SK-N-SH treated with all-trans-retinoic acid at 6 μM for 48 hours (cell line): ENCODE data around the gene APBB1IP.

Experiments used
- ATAC-seq: fragments of 200-7000 bp; cut with Tn5 transposase; 3 replicates; pipeline ENCODE4 v1.9.1; 2020; ENCODE audit warnings: mild to moderate bottlenecking, moderate library complexity
- ARNTL ChIP-seq: fragments of 450-650 bp; formaldehyde crosslinking; IDR thresholded peaks from 2 replicates; pipeline ENCODE4 v1.5.0; 2020; ENCODE audit warnings: low read depth, mild to moderate bottlenecking, moderate library complexity, borderline replicate concordance
- BACH2 ChIP-seq: fragments of 250-450 bp; sonication (Bioruptor Pico); IDR thresholded peaks from 2 replicates; pipeline ENCODE4 v1.9.0; 2021; ENCODE audit warnings: mild to moderate bottlenecking, borderline replicate concordance
- CREB5 ChIP-seq: fragments of 250-450 bp; sonication (Bioruptor Pico); IDR thresholded peaks from 2 replicates; pipeline ENCODE4 v1.5.1; 2020; ENCODE audit warnings: low read depth, mild to moderate bottlenecking, moderate library complexity
- CSDC2 ChIP-seq: fragments of 250-450 bp; sonication (Bioruptor Pico); IDR thresholded peaks from 2 replicates; pipeline ENCODE4 v1.5.0; 2020; ENCODE audit warnings: mild to moderate bottlenecking, moderate library complexity
- CSRNP3 ChIP-seq: fragments of 250-450 bp; sonication (Bioruptor Pico); IDR thresholded peaks from 2 replicates; pipeline ENCODE4 v1.5.1; 2021; ENCODE audit warnings: mild to moderate bottlenecking, moderate library complexity
- ESRRG ChIP-seq: fragments of 250-450 bp; sonication (Bioruptor Pico); IDR thresholded peaks from 2 replicates; pipeline ENCODE4 v1.6.1; 2021; ENCODE audit warnings: mild to moderate bottlenecking
- GLIS3 ChIP-seq: fragments of 250-450 bp; sonication (Bioruptor Pico); IDR thresholded peaks from 2 replicates; pipeline ENCODE4 v1.5.0; 2020; ENCODE audit warnings: mild to moderate bottlenecking, moderate library complexity
- ISL1 ChIP-seq: fragments of 250-450 bp; sonication (Bioruptor Pico); IDR thresholded peaks from 2 replicates; pipeline ENCODE4 v2.1.2; 2022; ENCODE audit warnings: mild to moderate bottlenecking, moderate library complexity
- OSR1 ChIP-seq: fragments of 250-450 bp; sonication (Bioruptor Pico); IDR thresholded peaks from 2 replicates; pipeline ENCODE4 v1.8.0; 2022; ENCODE audit warnings: moderate library complexity, mild to moderate bottlenecking, inconsistent platforms
- PATZ1 ChIP-seq: fragments of 250-450 bp; sonication (Bioruptor Pico); IDR thresholded peaks from 2 replicates; pipeline ENCODE4 v1.8.0; 2020; ENCODE audit warnings: mild to moderate bottlenecking, moderate library complexity, borderline replicate concordance
- POU6F1 ChIP-seq: fragments of 250-450 bp; sonication (Bioruptor Pico); IDR thresholded peaks from 2 replicates; pipeline ENCODE4 v1.8.0; 2021; ENCODE audit warnings: low read depth, mild to moderate bottlenecking, moderate library complexity, borderline replicate concordance
- RARB ChIP-seq: fragments of 250-450 bp; sonication (Bioruptor Pico); IDR thresholded peaks from 2 replicates; pipeline ENCODE4 v1.8.0; 2021; ENCODE audit warnings: mild to moderate bottlenecking, moderate library complexity
- SNAI2 ChIP-seq: fragments of 250-450 bp; sonication (Bioruptor Pico); IDR thresholded peaks from 2 replicates; pipeline ENCODE4 v1.5.0; 2020; ENCODE audit warnings: mild to moderate bottlenecking, moderate library complexity
- TCF4 ChIP-seq: fragments of 250-450 bp; sonication (Bioruptor Pico); IDR thresholded peaks from 2 replicates; pipeline ENCODE4 v1.8.0; 2021; ENCODE audit warnings: mild to moderate bottlenecking, moderate library complexity, borderline replicate concordance
- TOX ChIP-seq: fragments of 250-450 bp; sonication (Bioruptor Pico); IDR thresholded peaks from 2 replicates; pipeline ENCODE4 v1.8.0; 2021; ENCODE audit warnings: mild to moderate bottlenecking, moderate library complexity, borderline replicate concordance
- TSHZ2 ChIP-seq: fragments of 250-450 bp; sonication (Bioruptor Pico); IDR thresholded peaks from 2 replicates; pipeline ENCODE4 v1.5.0; 2020; ENCODE audit warnings: mild to moderate bottlenecking, moderate library complexity
- ZC3H10 ChIP-seq: fragments of 250-450 bp; sonication (Bioruptor Pico); IDR thresholded peaks from 2 replicates; pipeline ENCODE4 v1.5.1; 2021; ENCODE audit warnings: mild to moderate bottlenecking, moderate library complexity
- ZFP30 ChIP-seq: fragments of 450-650 bp; formaldehyde crosslinking; IDR thresholded peaks from 2 replicates; pipeline ENCODE4 v1.5.0; 2022; ENCODE audit warnings: mild to moderate bottlenecking, moderate library complexity
- ZNF565 ChIP-seq: fragments of 450-650 bp; formaldehyde crosslinking; conservative IDR thresholded peaks from 2 replicates; pipeline ENCODE4 v1.5.0; 2020; ENCODE audit warnings: low read depth, mild to moderate bottlenecking, moderate library complexity
- ZNF70 ChIP-seq: fragments of 450-650 bp; formaldehyde crosslinking; IDR thresholded peaks from 2 replicates; pipeline ENCODE4 v1.5.0; 2020; ENCODE audit warnings: mild to moderate bottlenecking, moderate library complexity
- ZNF8 ChIP-seq: fragments of 450-650 bp; formaldehyde crosslinking; IDR thresholded peaks from 2 replicates; pipeline ENCODE4 v1.5.0; 2020; ENCODE audit warnings: mild to moderate bottlenecking, moderate library complexity

APBB1IP gene

GRCh38 chr10:26520575-26520974, 82.4 kb downstream of the APBB1IP start:
- ATAC-seq: no peak
- TF ChIP-seq ZNF8 (CRISPR knock-in tag): no peak
- TF ChIP-seq ISL1 (CRISPR knock-in tag): no peak
- no peak for TF ChIP-seq ARNTL (CRISPR knock-in tag)
- TF ChIP-seq RARB (CRISPR knock-in tag): no peak
- no peak for TF ChIP-seq ZC3H10
- TF ChIP-seq TCF4 (CRISPR knock-in tag): no peak
- no peak for TF ChIP-seq CSDC2 (CRISPR knock-in tag)
- no peak for TF ChIP-seq BACH2 (CRISPR knock-in tag)
- TF ChIP-seq CREB5 (CRISPR knock-in tag): no peak
- no peak for TF ChIP-seq PATZ1
- no peak for TF ChIP-seq SNAI2
- TF ChIP-seq OSR1 (CRISPR knock-in tag): no peak
- no peak for TF ChIP-seq ESRRG (CRISPR knock-in tag)
- TF ChIP-seq, all 23 proteins: peak for 0

GRCh38 chr10:26524161-26524896, 86.2 kb downstream of the APBB1IP start:
- no peak for TF ChIP-seq ZC3H10
- no peak for TF ChIP-seq ZNF70 (CRISPR knock-in tag)
- TF ChIP-seq ESRRG (CRISPR knock-in tag): no peak
- no peak for TF ChIP-seq ARNTL (CRISPR knock-in tag)
- TF ChIP-seq SNAI2: no peak
- TF ChIP-seq ZNF8 (CRISPR knock-in tag): no peak
- TF ChIP-seq RARB (CRISPR knock-in tag): no peak
- no peak for TF ChIP-seq CREB5 (CRISPR knock-in tag)
- no peak for TF ChIP-seq BACH2 (CRISPR knock-in tag)
- no peak for TF ChIP-seq ZNF565 (CRISPR knock-in tag)
- TF ChIP-seq ZFP30 (CRISPR knock-in tag): no peak
- no peak for TF ChIP-seq PATZ1
- no peak for ATAC-seq

GRCh38 chr10:26525586-26525985, 87.4 kb downstream of the APBB1IP start:
- ATAC-seq: no peak
- TF ChIP-seq ESRRG (CRISPR knock-in tag) (no peak), TSHZ2 (no peak), GLIS3 (CRISPR knock-in tag) (no peak), CREB5 (CRISPR knock-in tag) (no peak), POU6F1 (CRISPR knock-in tag) (no peak), ZNF8 (CRISPR knock-in tag) (no peak), CSRNP3 (CRISPR knock-in tag) (no peak), ISL1 (CRISPR knock-in tag) (no peak), ZNF70 (CRISPR knock-in tag) (no peak), SNAI2 (no peak), TOX (CRISPR knock-in tag) (no peak), BACH2 (CRISPR knock-in tag) (no peak), TCF4 (CRISPR knock-in tag) (no peak), ZFP30 (CRISPR knock-in tag) (no peak)
